Measurements from ENCODE around the gene SRSF5. TPM values are rescaled to one million over a fixed set of nuclear protein-coding genes. Genes with fewer than 3 reads are reported as not detected.

Gene SRSF5
- total and polyA plus RNA-seq, 2 of the 8 experiments (the other 6 are each of a cell fraction or from before 2014, with no cell fraction given) = 101 to 238 TPM

GRCh38 chr14:69754487-69754886 lies 12.5 kb upstream of the SRSF5 start:
- Histone ChIP-seq H3K36me3 (ENCODE audit: control insufficient read depth in 2 of 4, insufficient read depth in 4 of 4, low read length in 3 of 4) (no peaks in the 10 kb centered on the region), H4K5ac (ENCODE audit: insufficient read length, low read depth, low read length) (no peak overlapping the region), H4K91ac (replicated peaks; ENCODE audit: insufficient read length, low read length) (no peak overlapping the region), H2BK12ac (ENCODE audit: low read depth, low read length) (no peak overlapping the region), H3K79me2 (ENCODE audit: control insufficient read depth in 1 of 2, insufficient read depth in 2 of 2, low read length in 2 of 2) (no peaks in the 10 kb centered on the region), H3K23me2 (ENCODE audit: low read depth, low read length) (no peaks in the 10 kb centered on the region), H3K56ac (replicated peaks; ENCODE audit: insufficient read length, low read depth, low read length) (no peak overlapping the region), H3K23ac (ENCODE audit: insufficient read length) (no peak overlapping the region), H4K8ac (ENCODE audit: extremely low read depth, insufficient read depth, low read length) (no peak overlapping the region), H3K9ac (replicated peaks in 1 of 4; ENCODE audit: extremely low read depth in 1 of 4, low read depth in 3 of 4, low read length in 3 of 4) (no peak overlapping the region), H3K9me3 (ENCODE audit: insufficient read depth in 2 of 2, low read depth in 1 of 2, low read length in 1 of 2) (no peaks in the 10 kb centered on the region; a peak in 1 of 4 replicates), H2BK15ac (ENCODE audit: low read length) (0 out of 2 replicates have a peak overlapping the region, but pooled peaks have one; percentile 61), H3K4me2 (ENCODE audit: insufficient read depth in 1 of 2, low read depth in 2 of 2, low read length in 2 of 2) (no peak overlapping the region), H3K27ac (ENCODE audit: low read depth, low read length) (no peak overlapping the region), H3K14ac (ENCODE audit: insufficient read length) (no peak overlapping the region), H2BK5ac (ENCODE audit: low read depth, low read length) (no peak overlapping the region), H2BK120ac (replicated peaks; ENCODE audit: low read depth, low read length) (no peak overlapping the region), H2BK20ac (ENCODE audit: low read length) (no peak overlapping the region), H3K4me3 (ENCODE audit: extremely low read depth in 1 of 4, insufficient read depth in 2 of 4, low read depth in 3 of 4, low read length in 4 of 4) (no peak overlapping the region), H3K27me3 (replicated peaks in 1 of 4; ENCODE audit: control insufficient read depth in 3 of 4, extremely low read depth in 1 of 4, insufficient read depth in 3 of 4, low read length in 3 of 4) (no peaks in the 10 kb centered on the region), H4K20me1 (replicated peaks in 1 of 2; ENCODE audit: control insufficient read depth in 1 of 2, insufficient read depth in 2 of 2, low read length in 2 of 2) (no peaks in the 10 kb centered on the region), H3K79me1 (ENCODE audit: low read depth, low read length) (no peaks in the 10 kb centered on the region), H2AFZ (ENCODE audit: low read length) (no peak overlapping the region), H3K18ac (ENCODE audit: extremely low read depth, low read length) (no peak overlapping the region), H3K4ac (replicated peaks; ENCODE audit: insufficient read length, low read depth, low read length) (no peak overlapping the region), H2AK5ac (ENCODE audit: low read depth, low read length) (no peak overlapping the region), H3K4me1 (replicated peaks in 1 of 4; ENCODE audit: control insufficient read depth in 3 of 4, insufficient read depth in 4 of 4, low read length in 3 of 4) (0 out of 7 replicates have a peak, but pooled peaks cover 0 to 2% (median 0%) of the 10 kb centered on the region in 4 experiments)
- POLR2A ChIA-PET (ENCODE audit: partially characterized antibody) = interaction anchor here (1.4 to 5.0 kb wide), 2 partner anchors 10 to 13 kb away, joined by 3 to 29 read pairs; partner anchors contain the start of gene SRSF5
- DNase-seq (ENCODE audit: low read depth in 1 of 2, low spot score in 2 of 2) = no peak
- CTCF ChIA-PET (ENCODE audit: partially characterized antibody) = interaction anchor here (1.4 to 1.6 kb wide), 2 partner anchors 27 to 170 kb away, joined by 3 to 5 read pairs; no protein-coding TSS in a partner anchor
- 97% methylated on average over 2 of the region's 2 CpGs; no CpG with 5 or more reads in 1 of the 2 experiments for WGBS, 2 experiments (ENCODE audit: extremely low coverage in 1 of 2, insufficient coverage in 1 of 2, insufficient read length in 1 of 2, insufficient replicate concordance in 2 of 2, low coverage in 1 of 2, low lambda C conversion rate in 2 of 2, missing lambda C conversion rate in 1 of 2)
- no peak for FAIRE-seq
- TF ChIP-seq SP2 (IDR thresholded peaks at IDR 0.05; ENCODE audit: low read length) = no peak
- TF ChIP-seq CHD2 (IDR thresholded peaks at IDR 0.05; ENCODE audit: low read length) = no peak
- TF ChIP-seq CHD1 (IDR thresholded peaks at IDR 0.05; ENCODE audit: low read depth, low read length) = no peak
- TF ChIP-seq YY1 (IDR thresholded peaks at IDR 0.05; ENCODE audit: low read depth, low read length) = no peak
- TF ChIP-seq RFX5 (IDR thresholded peaks at IDR 0.05; ENCODE audit: borderline replicate concordance, low read depth, low read length) = no peak
- no peak for TF ChIP-seq EGR1 (IDR thresholded peaks at IDR 0.05; ENCODE audit: borderline replicate concordance, low read depth, low read length)
- TF ChIP-seq SAP30 (IDR thresholded peaks at IDR 0.05; ENCODE audit: insufficient read depth, insufficient replicate concordance, low read length) = no peak
- TF ChIP-seq ATF2 (IDR thresholded peaks at IDR 0.05; ENCODE audit: low read length) = no peak
- TF ChIP-seq RAD21 (IDR thresholded peaks at IDR 0.05 in 1 of 2, conservative IDR thresholded peaks at IDR 0.05 in 1 of 2; ENCODE audit: low read depth in 2 of 2, low read length in 2 of 2) = no peak
- TF ChIP-seq KDM1A (IDR thresholded peaks at IDR 0.05; ENCODE audit: borderline replicate concordance, low read length) = no peak
- TF ChIP-seq CBX5 (IDR thresholded peaks at IDR 0.05; ENCODE audit: low read depth, low read length) = no peak
- no peak for TF ChIP-seq SUZ12 (IDR thresholded peaks at IDR 0.05; ENCODE audit: low read length)

Data from H1 (cell line).